Measurements from ENCODE around the gene DCDC2C. TPM values are rescaled to one million over a fixed set of nuclear protein-coding genes. Genes with fewer than 3 reads are reported as not detected.

DCDC2C gene
- total and polyA plus RNA-seq, 9 of the 15 experiments (the other 6 are each of a cell fraction or from before 2014, with no cell fraction given) = not detected

GRCh38 chr2:3774336-3774735, 71.0 kb downstream of the DCDC2C start:
- H3K9me3 ChIP-seq (replicated peaks; ENCODE audit: control insufficient read depth, insufficient read depth, low read depth, low read length) = no peaks in the 10 kb centered on the region
- peaks cover 3 to 39% of the 10 kb centered on the region in 2 experiments; a peak in 2 of 5 replicates for H3K27me3 ChIP-seq (ENCODE audit: control insufficient read depth in 2 of 2, insufficient read depth in 2 of 2, low read length in 2 of 2)
- ChIA-PET POLR2A (no interaction called here), CTCF (ENCODE audit: low intra/inter-chr PET ratio) (no interaction called here)
- 2% methylated on average over 12 of the region's 12 CpGs for WGBS (ENCODE audit: insufficient coverage, low coverage, missing lambda C conversion rate)
- no peak overlapping the region for H3K4me3 ChIP-seq
- DNase-seq (ENCODE audit: extremely low read depth in 1 of 4, low spot score in 3 of 4) (no peak), FAIRE-seq (no peak), ATAC-seq (no peak; the same call in 2 of the 3 replicates)
- no peak overlapping the region for H2AFZ ChIP-seq (ENCODE audit: low read depth, low read length)
- intact Hi-C loops (cut with micrococcal nuclease) = no loop called here
- H3K9me1 ChIP-seq (ENCODE audit: control insufficient read depth, insufficient read depth, low read length) = no peaks in the 10 kb centered on the region
- H3K9ac ChIP-seq (ENCODE audit: insufficient read depth in 1 of 2, low read depth in 2 of 2, low read length in 2 of 2) = no peak overlapping the region
- H3K36me3 ChIP-seq (ENCODE audit: control insufficient read depth, insufficient read depth, low read length) = no peaks in the 10 kb centered on the region
- no peaks in the 10 kb centered on the region for H3K4me1 ChIP-seq (replicated peaks in 1 of 2; ENCODE audit: control insufficient read depth in 2 of 2, insufficient read depth in 2 of 2, low read length in 2 of 2)
- H4K20me1 ChIP-seq (replicated peaks; ENCODE audit: control insufficient read depth, insufficient read depth, low read length) = no peaks in the 10 kb centered on the region; the same call in 1 of the 2 replicates
- no TSS peak for BruUV-seq (replicated peaks)
- in situ Hi-C loops (cut with MboI) = no loop called here
- TF ChIP-seq MTF1 (CRISPR knock-in tag; IDR thresholded peaks at IDR 0.05; ENCODE audit: borderline replicate concordance) = no peak
- no peak for TF ChIP-seq TCF3 (CRISPR knock-in tag; IDR thresholded peaks at IDR 0.05)
- no peak for TF ChIP-seq PHF21A (IDR thresholded peaks at IDR 0.05; ENCODE audit: borderline replicate concordance, low read depth)
- TF ChIP-seq HDAC6 (IDR thresholded peaks at IDR 0.05; ENCODE audit: low read depth, low read length) = no peak
- no peak for TF ChIP-seq THRB (CRISPR knock-in tag; conservative IDR thresholded peaks at IDR 0.05)
- TF ChIP-seq POLR2AphosphoS2 (IDR thresholded peaks at IDR 0.05; ENCODE audit: low read length) = no peak
- TF ChIP-seq RBM34 (IDR thresholded peaks at IDR 0.05; ENCODE audit: borderline replicate concordance, insufficient read depth, low read length) = no peak
- no peak for TF ChIP-seq MAFF (IDR thresholded peaks at IDR 0.05; ENCODE audit: low read length)
- no peak for TF ChIP-seq KHSRP (IDR thresholded peaks at IDR 0.05)
- TF ChIP-seq ZNF561 (CRISPR knock-in tag; conservative IDR thresholded peaks at IDR 0.05) = no peak
- TF ChIP-seq ZBTB11 (CRISPR knock-in tag; IDR thresholded peaks at IDR 0.05) = no peak
- no peak for TF ChIP-seq ZNF778 (CRISPR knock-in tag; IDR thresholded peaks at IDR 0.05)
- no peak for TF ChIP-seq SMARCC2 (IDR thresholded peaks at IDR 0.05; ENCODE audit: low read depth)
- no peak for TF ChIP-seq NFATC3 (IDR thresholded peaks at IDR 0.05)
- TF ChIP-seq RBM39 (optimal IDR thresholded peaks at IDR 0.05; ENCODE audit: low read depth, low read length) = no peak
- no peak for TF ChIP-seq NFRKB (IDR thresholded peaks at IDR 0.05; ENCODE audit: low read depth)
- H3K27ac ChIP-seq (ENCODE audit: extremely low read depth, low read depth, low read length) = no peak overlapping the region
- no peaks in the 10 kb centered on the region for H3K79me2 ChIP-seq (ENCODE audit: control insufficient read depth, insufficient read depth, low read length)
- no peak overlapping the region for H3K4me2 ChIP-seq (ENCODE audit: insufficient read depth, low read length)
